WTC11 (cell line): ENCODE data around the gene DNASE1L2. TPM values are rescaled to one million over a fixed set of nuclear protein-coding genes. Genes with fewer than 3 reads are reported as not detected.

Experiments used
- ARID4B ChIP-seq: sonication (generic); formaldehyde crosslinking; IDR thresholded peaks from 2 replicates; pipeline ENCODE4 v1.8.0; 2023; ENCODE audit warnings: missing genetic modification reagents, mild to moderate bottlenecking, borderline replicate concordance
- ATF1 ChIP-seq: sonication (generic); formaldehyde crosslinking; IDR thresholded peaks from 2 replicates; pipeline ENCODE4 v1.8.1; 2023; ENCODE audit warnings: mild to moderate bottlenecking, moderate library complexity, missing genetic modification reagents
- ATF2 ChIP-seq: sonication (generic); formaldehyde crosslinking; IDR thresholded peaks from 2 replicates; pipeline ENCODE4 v1.8.1; 2022; ENCODE audit warnings: low read depth, missing genetic modification reagents, borderline replicate concordance
- CBFB ChIP-seq: sonication (generic); formaldehyde crosslinking; IDR thresholded peaks from 2 replicates; pipeline ENCODE4 v1.8.1; 2022; ENCODE audit warnings: mild to moderate bottlenecking, low read depth, missing genetic modification reagents
- CREB1 ChIP-seq: sonication (generic); formaldehyde crosslinking; IDR thresholded peaks from 2 replicates; pipeline ENCODE4 v1.8.0; 2023; ENCODE audit warnings: mild to moderate bottlenecking, missing genetic modification reagents
- E2F1 ChIP-seq: sonication (generic); formaldehyde crosslinking; IDR thresholded peaks from 2 replicates; pipeline ENCODE4 v1.8.0; 2022; ENCODE audit warnings: mild to moderate bottlenecking, missing genetic modification reagents
- E2F4 ChIP-seq: sonication (generic); formaldehyde crosslinking; IDR thresholded peaks from 2 replicates; pipeline ENCODE4 v1.8.1; 2022; ENCODE audit warnings: low read depth, mild to moderate bottlenecking, moderate library complexity, missing genetic modification reagents, borderline replicate concordance
- EMX1 ChIP-seq: fragments of 250-450 bp; sonication (Bioruptor Pico); IDR thresholded peaks from 2 replicates; pipeline ENCODE4 v1.8.0; 2021; ENCODE audit warnings: mild to moderate bottlenecking
- ESRRA ChIP-seq: sonication (generic); formaldehyde crosslinking; IDR thresholded peaks from 2 replicates; pipeline ENCODE4 v1.8.1; 2022; ENCODE audit warnings: mild to moderate bottlenecking, missing genetic modification reagents, borderline replicate concordance
- FOXK1 ChIP-seq: sonication (generic); formaldehyde crosslinking; IDR thresholded peaks from 2 replicates; pipeline ENCODE4 v1.8.0; 2022; ENCODE audit warnings: mild to moderate bottlenecking, moderate library complexity, missing genetic modification reagents
- GABPB1 ChIP-seq: sonication (generic); formaldehyde crosslinking; IDR thresholded peaks from 2 replicates; pipeline ENCODE4 v1.8.1; 2023; ENCODE audit warnings: mild to moderate bottlenecking, missing genetic modification reagents
- GTF2I ChIP-seq: fragments of 250-450 bp; sonication (Bioruptor Pico); conservative IDR thresholded peaks from 2 replicates; pipeline ENCODE4 v1.4.0; 2021; ENCODE audit warnings: mild to moderate bottlenecking
- HMGA2 ChIP-seq: fragments of 250-450 bp; sonication (Bioruptor Pico); IDR thresholded peaks from 2 replicates; pipeline ENCODE4 v1.4.0; 2021; ENCODE audit warnings: mild to moderate bottlenecking, moderate library complexity
- MXD4 ChIP-seq: fragments of 250-450 bp; sonication (Bioruptor Pico); IDR thresholded peaks from 2 replicates; pipeline ENCODE4 v1.8.0; 2021; ENCODE audit warnings: mild to moderate bottlenecking, moderate library complexity, borderline replicate concordance
- NFYB ChIP-seq: sonication (generic); formaldehyde crosslinking; conservative IDR thresholded peaks from 2 replicates; pipeline ENCODE4 v1.8.0; 2022; ENCODE audit warnings: low read depth, missing genetic modification reagents
- PREB ChIP-seq: sonication (generic); formaldehyde crosslinking; IDR thresholded peaks from 2 replicates; pipeline ENCODE4 v1.8.1; 2022; ENCODE audit warnings: mild to moderate bottlenecking, missing genetic modification reagents, moderate library complexity, borderline replicate concordance
- SMAD4 ChIP-seq: sonication (generic); formaldehyde crosslinking; IDR thresholded peaks from 2 replicates; pipeline ENCODE4 v1.8.0; 2022; ENCODE audit warnings: mild to moderate bottlenecking, missing genetic modification reagents
- SOX15 ChIP-seq: fragments of 250-450 bp; sonication (Bioruptor Pico); IDR thresholded peaks from 2 replicates; pipeline ENCODE4 v1.9.0; 2021; ENCODE audit warnings: mild to moderate bottlenecking
- TEAD4 ChIP-seq: sonication (generic); formaldehyde crosslinking; IDR thresholded peaks from 2 replicates; pipeline ENCODE4 v1.8.0; 2022; ENCODE audit warnings: mild to moderate bottlenecking, missing genetic modification reagents
- USF2 ChIP-seq: sonication (generic); formaldehyde crosslinking; IDR thresholded peaks from 2 replicates; pipeline ENCODE4 v1.8.1; 2023; ENCODE audit warnings: mild to moderate bottlenecking, missing genetic modification reagents, moderate library complexity
- ZNF317 ChIP-seq: sonication (generic); formaldehyde crosslinking; IDR thresholded peaks from 2 replicates; pipeline ENCODE4 v1.8.1; 2023; ENCODE audit warnings: low read depth, mild to moderate bottlenecking, moderate library complexity, missing genetic modification reagents, borderline replicate concordance
- ZNF423 ChIP-seq: fragments of 250-450 bp; sonication (Bioruptor Pico); IDR thresholded peaks from 2 replicates; pipeline ENCODE4 v2.1.2; 2022; ENCODE audit warnings: mild to moderate bottlenecking, moderate library complexity
- ZNF512 ChIP-seq: sonication (generic); formaldehyde crosslinking; IDR thresholded peaks from 2 replicates; pipeline ENCODE4 v1.8.1; 2022; ENCODE audit warnings: missing genetic modification reagents, borderline replicate concordance
- ZNF671 ChIP-seq: fragments of 250-450 bp; sonication (Bioruptor Pico); IDR thresholded peaks from 2 replicates; pipeline ENCODE4 v1.8.0; 2021; ENCODE audit warnings: mild to moderate bottlenecking
- total RNA-seq: library from RNA; stranded (reverse); gene quantifications from 3 replicates; pipeline ENCODE4 v1.2.3, GENCODE V29; 2021

DNASE1L2 gene
- total RNA-seq, 1 experiment from 2014 or later = 0.66 TPM

GRCh38 chr16:2267913-2268666, 31.8 kb downstream of the DNASE1L2 start, which contains the start of gene RNPS1 (continued):
- TF ChIP-seq FOXK1 (CRISPR knock-in tag) (peak; percentile 76; the same call in 1 of the 2 replicates), USF2 (CRISPR knock-in tag) (no peak; the same call in 1 of the 2 replicates), GTF2I (no peak), PREB (CRISPR knock-in tag) (no peak), SOX15 (CRISPR knock-in tag) (0 out of 2 replicates have a peak, but pooled peaks have one; percentile 45), CREB1 (CRISPR knock-in tag) (peak; percentile 98), GABPB1 (CRISPR knock-in tag) (peak; percentile 84), NFYB (no peak; the same call in 1 of the 2 replicates), ATF1 (CRISPR knock-in tag) (peak; percentile 81; the same call in 1 of the 2 replicates), E2F1 (CRISPR knock-in tag) (peak; percentile 90), MXD4 (CRISPR knock-in tag) (no peak), E2F4 (peak; percentile 97), ATF2 (CRISPR knock-in tag) (no peak), HMGA2 (CRISPR knock-in tag) (0 out of 2 replicates have a peak, but pooled peaks have one; percentile 27), TEAD4 (CRISPR knock-in tag) (peak; percentile 76), ARID4B (CRISPR knock-in tag) (peak; percentile 74), SMAD4 (CRISPR knock-in tag) (no peak), ZNF423 (CRISPR knock-in tag) (no peak), ESRRA (0 out of 2 replicates have a peak, but pooled peaks have one; percentile 51), EMX1 (CRISPR knock-in tag) (no peak), ZNF671 (no peak), ZNF317 (CRISPR knock-in tag) (no peak), CBFB (CRISPR knock-in tag) (no peak; the same call in 1 of the 2 replicates), ZNF512 (CRISPR knock-in tag) (no peak)
